Ovary (tissue), 9 donors: Measurements from ENCODE around the gene PES1. TPM values are rescaled to one million over a fixed set of nuclear protein-coding genes. Genes with fewer than 3 reads are reported as not detected.
A peak's percentile ranks its signal among the peaks of the same experiment; 100 is the strongest.

Experiments used
- DNase-seq, 5 donors: peaks; one replicate each; pipeline ENCODE4 v3.0.0-alpha.2; 2019 to 2020
- H3K27ac ChIP-seq, 2 donors: fragments of 200-600 bp; one replicate each; pipeline versions ENCODE4 v1.5.1 to v1.8.0; 2019 to 2022
- H3K27me3 ChIP-seq: fragments of 200-600 bp; one replicate; pipeline ENCODE4 v1.8.0; 2022
- H3K36me3 ChIP-seq: fragments of 200-600 bp; sonication (generic); one replicate; pipeline ENCODE4 v1.5.1; 2019
- H3K4me1 ChIP-seq: one replicate; pipeline ENCODE4 v1.8.1; 2013; ENCODE audit warnings: mild to moderate bottlenecking, moderate library complexity; ENCODE audit not compliant: insufficient read depth
- H3K4me3 ChIP-seq: fragments of 200-600 bp; sonication (generic); one replicate; pipeline ENCODE4 v1.5.1; 2017
- H3K9me3 ChIP-seq, 2 donors: fragments of 200-600 bp in 1 of 2; sonication (generic) in 1 of 2; one replicate each; pipeline versions ENCODE4 v1.5.1 to v1.8.1; 2013 to 2019; ENCODE audit warnings: mild to moderate bottlenecking in 1 of 2, moderate library complexity in 1 of 2
- EP300 ChIP-seq: sonication (generic); formaldehyde crosslinking; IDR thresholded peaks from one replicate; pipeline ENCODE4 v1.6.1; 2017; ENCODE audit warnings: antibody characterized with exemption
- POLR2A ChIP-seq: fragments of 450-650 bp; IDR thresholded peaks from one replicate; pipeline ENCODE4 v1.6.1; 2017; ENCODE audit warnings: antibody characterized with exemption, mild to moderate bottlenecking, moderate library complexity
- WGBS, 3 donors: extraction: QIAGEN DNeasy Blood & Tissue Kit in 1 of 3; methylation state at CpG; one replicate each; pipeline versions ENCODE4 v1.1.5 to v1.1.7; 2013 to 2017; 5-methylcytosine and 5-hydroxymethylcytosine counted together
- intact Hi-C, 4 donors: fragments of 100-400 bp; cut with DNase I; formaldehyde crosslinking; loops; one replicate each; pipeline versions ENCODE4 v1.11.0 to v1.15.1; 2022 to 2023
- polyA plus RNA-seq, 2 donors: library from polyadenylated mRNA; stranded (reverse); fragments of 200-250 nt in 1 of 2; fragments of 350-450 nt in 1 of 2; fragmentation: Illumina TruSeq in 1 of 2; extraction: RNeasy Lipid Tissue Mini Kit (QIAGEN cat#74804) in 1 of 2; gene quantifications; one replicate each; pipeline ENCODE4 v1.2.3, GENCODE V29; 2013 to 2014
- total RNA-seq, 7 donors: library from RNA; depleted of rRNA in 2 of 7; stranded (reverse); fragments of >200 nt in 2 of 7; fragmentation: NEBNext Ultra II Directional in 3 of 7; extraction: Animal tissue kit (Norgen Biotek cat#: 25700) in 3 of 7; gene quantifications; one replicate each; pipeline versions ENCODE4 v1.1.0 to v1.2.4, GENCODE V29; 2016 to 2023
- TF ChIP-seq, protein P1 (sequence below), 3 donors: fragments of 450-650 bp in 2 of 3; fragments of 200-600 bp in 1 of 3; IDR thresholded peaks; one replicate each; pipeline versions ENCODE4 v1.5.1 to v1.8.0; 2016 to 2022; ENCODE audit warnings: antibody characterized with exemption in 3 of 3, mild to moderate bottlenecking in 1 of 3
- donor health status: DM: no; HTN: no; CAD: no; lungs with moderate emphysema.
- donor health status: DM: no; HTN: no; CAD: no.
- donor health status: Bipolar disorder and iron deficiency.
- donor health status: DM: yes; HTN: yes; CAD: no.
- donor health status: DM: no; HTN: no; CAD: no.
- donor health status: DM: yes; HTN: yes; CAD: no.

PES1 gene
- total and polyA plus RNA-seq, 9 donors, result 29.0 to 82.3 (median 62.5) TPM

- 83 to 87% (median 84%) methylated on average over 6 of the region's 6 CpGs for WGBS, 3 donors
- Histone ChIP-seq H3K27ac (no peak overlapping the region), H3K36me3 (peaks cover 5% of the 10 kb centered on the region), H3K27me3 (no peaks in the 10 kb centered on the region), H3K4me3 (no peak overlapping the region), H3K4me1 (peaks cover under 1% of the 10 kb centered on the region), H3K9me3 (no peaks in the 10 kb centered on the region)
- DNase-seq, result no peak
- TF ChIP-seq POLR2A (no peak), EP300 (no peak)
- TF ChIP-seq, protein P1, sequence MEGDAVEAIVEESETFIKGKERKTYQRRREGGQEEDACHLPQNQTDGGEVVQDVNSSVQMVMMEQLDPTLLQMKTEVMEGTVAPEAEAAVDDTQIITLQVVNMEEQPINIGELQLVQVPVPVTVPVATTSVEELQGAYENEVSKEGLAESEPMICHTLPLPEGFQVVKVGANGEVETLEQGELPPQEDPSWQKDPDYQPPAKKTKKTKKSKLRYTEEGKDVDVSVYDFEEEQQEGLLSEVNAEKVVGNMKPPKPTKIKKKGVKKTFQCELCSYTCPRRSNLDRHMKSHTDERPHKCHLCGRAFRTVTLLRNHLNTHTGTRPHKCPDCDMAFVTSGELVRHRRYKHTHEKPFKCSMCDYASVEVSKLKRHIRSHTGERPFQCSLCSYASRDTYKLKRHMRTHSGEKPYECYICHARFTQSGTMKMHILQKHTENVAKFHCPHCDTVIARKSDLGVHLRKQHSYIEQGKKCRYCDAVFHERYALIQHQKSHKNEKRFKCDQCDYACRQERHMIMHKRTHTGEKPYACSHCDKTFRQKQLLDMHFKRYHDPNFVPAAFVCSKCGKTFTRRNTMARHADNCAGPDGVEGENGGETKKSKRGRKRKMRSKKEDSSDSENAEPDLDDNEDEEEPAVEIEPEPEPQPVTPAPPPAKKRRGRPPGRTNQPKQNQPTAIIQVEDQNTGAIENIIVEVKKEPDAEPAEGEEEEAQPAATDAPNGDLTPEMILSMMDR (IDR thresholded peaks at IDR 0.05), result no peak
- intact Hi-C loops, result no loop called here
Measured at GRCh38 chr22:30580896-30581295, 10.8 kb downstream of the PES1 start.

DNA sequence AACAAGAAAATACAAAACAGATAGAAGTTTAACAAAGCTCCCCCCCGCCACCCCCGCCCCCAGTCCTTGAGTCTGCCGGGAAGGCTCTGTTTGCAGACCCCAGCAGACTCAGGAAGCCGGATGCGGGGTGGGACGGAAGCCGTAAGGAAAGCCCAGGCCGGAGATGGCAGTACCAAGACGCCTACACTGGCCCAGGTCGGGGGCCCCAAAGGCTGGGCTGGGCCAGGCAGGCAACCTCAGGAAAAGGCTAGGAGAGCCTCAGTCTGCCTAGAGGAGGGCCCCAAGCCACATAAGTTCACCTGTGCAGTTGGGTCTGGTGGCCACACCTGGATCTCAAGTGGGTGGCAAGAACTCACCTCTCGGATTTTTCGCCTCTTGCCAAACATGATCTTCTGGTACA lies 13.2 kb downstream of the PES1 start:
- WGBS, 3 donors, result 85 to 91% (median 88%) methylated on average over 12 of the region's 12 CpGs
- no peak overlapping the region for H3K4me3 ChIP-seq
- peaks cover 3% of the 10 kb centered on the region for H3K36me3 ChIP-seq
- intact Hi-C loops, result no loop called here
- no peak overlapping the region for H3K27ac ChIP-seq
- peaks cover 14% of the 10 kb centered on the region for H3K4me1 ChIP-seq
- no peaks in the 10 kb centered on the region for H3K9me3 ChIP-seq
- H3K27me3 ChIP-seq, result no peaks in the 10 kb centered on the region
- TF ChIP-seq, protein P1 (IDR thresholded peaks at IDR 0.05), result no peak
- no peak for TF ChIP-seq EP300
- TF ChIP-seq POLR2A, result no peak
- no peak for DNase-seq

DNA sequence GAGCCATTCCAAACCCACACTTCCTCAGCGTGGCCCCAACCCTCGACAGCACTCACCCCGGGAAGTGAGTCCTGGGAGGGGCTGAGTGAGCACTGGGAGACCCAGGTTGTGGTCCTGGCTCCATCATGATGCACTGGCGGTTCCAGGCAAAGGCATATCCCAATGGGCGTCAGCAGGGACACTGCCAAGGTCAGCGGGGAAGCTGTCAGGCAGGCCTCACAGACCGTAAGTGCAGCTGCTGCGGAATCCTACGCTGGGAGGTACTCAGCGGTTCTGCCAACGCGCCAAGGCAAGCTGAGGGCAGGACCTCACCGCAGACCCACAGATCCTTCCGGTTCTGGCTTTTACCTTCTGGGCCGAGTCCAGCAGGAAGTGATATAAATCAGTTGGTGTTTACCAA lies 15.9 kb downstream of the PES1 start:
- no peaks in the 10 kb centered on the region for H3K9me3 ChIP-seq
- H3K4me3 ChIP-seq, result no peak overlapping the region
- no peaks in the 10 kb centered on the region for H3K27me3 ChIP-seq
- WGBS, 3 donors, result 67 to 77% (median 70%) methylated on average over 15 of the region's 15 CpGs
- H3K27ac ChIP-seq, result no peak overlapping the region
- peaks cover 14% of the 10 kb centered on the region for H3K4me1 ChIP-seq
- intact Hi-C loops, result no loop called here
- H3K36me3 ChIP-seq, result peaks cover 3% of the 10 kb centered on the region
- TF ChIP-seq, protein P1 (IDR thresholded peaks at IDR 0.05), result no peak
- no peak for TF ChIP-seq EP300
- no peak for TF ChIP-seq POLR2A
- no peak for DNase-seq

DNA sequence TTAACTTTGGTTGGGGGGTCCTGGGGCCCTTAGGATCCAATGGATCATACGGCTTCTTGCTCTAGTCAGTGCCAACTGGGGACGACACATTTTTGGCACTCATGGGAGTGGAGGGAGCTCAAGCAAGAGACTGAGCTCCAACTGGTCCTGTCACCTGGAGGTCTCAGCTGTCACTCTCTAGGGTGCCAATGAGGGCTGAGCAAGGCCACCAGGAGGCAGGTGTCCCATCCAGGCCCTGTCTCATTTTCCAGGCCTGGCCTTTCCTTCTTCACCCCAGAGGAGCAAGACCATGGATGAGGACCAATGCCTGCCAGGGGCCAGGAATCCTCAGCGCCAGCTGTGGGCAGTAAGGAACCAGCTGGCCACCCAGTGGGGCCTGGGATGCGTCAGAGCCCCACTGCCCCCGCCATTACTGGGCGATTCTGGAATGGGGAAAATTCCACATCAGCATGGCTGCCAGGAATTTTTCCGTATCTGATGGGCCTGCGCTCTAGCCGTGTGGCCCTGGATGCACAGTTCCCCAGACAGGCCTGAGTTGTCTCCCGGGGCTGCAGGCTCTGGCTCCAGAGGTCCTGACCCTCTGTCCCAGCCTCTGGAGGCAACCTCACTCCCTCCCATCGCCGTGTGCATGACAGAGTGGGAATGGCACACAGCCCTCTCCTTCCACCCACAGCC lies 16.6 kb downstream of the PES1 start:
- Histone ChIP-seq H3K36me3 (peaks cover 3% of the 10 kb centered on the region), H3K4me3 (no peak overlapping the region), H3K9me3 (no peaks in the 10 kb centered on the region), H3K27ac (no peak overlapping the region), H3K4me1 (peaks cover 14% of the 10 kb centered on the region), H3K27me3 (no peaks in the 10 kb centered on the region)
- DNase-seq, result peak in 4 of 5 donors; percentile 38 to 74 (median 42)
- TF ChIP-seq EP300, result no peak
- TF ChIP-seq, protein P1 (IDR thresholded peaks at IDR 0.05), result peak in 1 of 3 donors; percentile 13
- WGBS, 3 donors, result 20 to 22% (median 20%) methylated on average over 12 of the region's 12 CpGs
- intact Hi-C loops, result no loop called here
